CD4-positive, alpha-beta memory T cell (primary cell): ENCODE data around the gene EVL. TPM values are rescaled to one million over a fixed set of nuclear protein-coding genes. Genes with fewer than 3 reads are reported as not detected.
A peak's percentile ranks its signal among the peaks of the same experiment; 100 is the strongest.

Experiments used
- CTCF ChIA-PET: fragments of 350-600 bp; sonication (Branson Sonifier 250); formaldehyde crosslinking; loops from one replicate; lab custom pipeline; 2021; ENCODE audit warnings: inconsistent platforms; ENCODE audit not compliant: partially characterized antibody; lab: Charles Lee
- POLR2A ChIA-PET: fragments of 350-600 bp; sonication (Branson Sonifier 250); formaldehyde crosslinking; loops from one replicate; lab custom pipeline; 2021; ENCODE audit not compliant: partially characterized antibody; lab: Charles Lee
- DNase-seq, 5 donors: peaks; one replicate each; pipeline versions ENCODE4 v3.0.0 to v3.0.0-alpha.2; 2020 to 2022; ENCODE audit warnings: mixed read lengths in 1 of 5
- H3K27ac ChIP-seq: one replicate; pipeline ENCODE4 v1.7.0; 2013; ENCODE audit warnings: low read depth, low read length
- H3K27me3 ChIP-seq: 2 replicates; pipeline ENCODE4 v1.7.0; 2013; ENCODE audit warnings: mild to moderate bottlenecking, low read length, moderate library complexity; ENCODE audit not compliant: insufficient read depth
- H3K36me3 ChIP-seq: 2 replicates; pipeline ENCODE4 v1.7.0; 2013; ENCODE audit warnings: mild to moderate bottlenecking, low read length, moderate library complexity; ENCODE audit not compliant: insufficient read depth
- H3K4me1 ChIP-seq: 2 replicates; pipeline ENCODE4 v1.7.0; 2013; ENCODE audit warnings: mild to moderate bottlenecking, low read length, moderate library complexity; ENCODE audit not compliant: insufficient read depth
- H3K4me3 ChIP-seq, 2 donors: one replicate each; pipeline ENCODE4 v1.7.0; 2013; ENCODE audit warnings: low read length in 2 of 2, mild to moderate bottlenecking in 1 of 2
- H3K9me3 ChIP-seq, 2 donors: one replicate each; pipeline ENCODE4 v1.7.0; 2013; ENCODE audit warnings: low read length in 2 of 2, control low read depth in 1 of 2; ENCODE audit not compliant: control insufficient read depth in 1 of 2
- H3K27ac Mint-ChIP-seq, 7 donors: one replicate each; pipeline ENCODE4 v1.8.0; 2020 to 2021; ENCODE audit warnings: mixed read lengths in 7 of 7, mild to moderate bottlenecking in 6 of 7, inconsistent platforms in 3 of 7, moderate library complexity in 3 of 7
- H3K27me3 Mint-ChIP-seq, 2 donors: one replicate each; pipeline ENCODE4 v1.8.0; 2020 to 2021; ENCODE audit warnings: mixed read lengths in 2 of 2
- H3K36me3 Mint-ChIP-seq, 2 donors: one replicate each; pipeline ENCODE4 v1.8.0; 2020 to 2021; ENCODE audit warnings: mixed read lengths in 2 of 2, inconsistent platforms in 1 of 2, mild to moderate bottlenecking in 1 of 2
- H3K4me1 Mint-ChIP-seq, 4 donors: one replicate each; pipeline ENCODE4 v1.8.0; 2020 to 2021; ENCODE audit warnings: mixed read lengths in 4 of 4, mild to moderate bottlenecking in 1 of 4
- H3K4me3 Mint-ChIP-seq, 8 donors: one replicate each; pipeline ENCODE4 v1.8.0; 2020 to 2021; ENCODE audit warnings: mixed read lengths in 8 of 8, mild to moderate bottlenecking in 7 of 8, moderate library complexity in 6 of 8, inconsistent platforms in 3 of 8
- H3K9me3 Mint-ChIP-seq, 8 donors: one replicate each; pipeline ENCODE4 v1.8.0; 2020 to 2021; ENCODE audit warnings: mixed read lengths in 8 of 8, mild to moderate bottlenecking in 5 of 8, inconsistent platforms in 3 of 8, moderate library complexity in 1 of 8
- intact Hi-C: fragments of 100-400 bp; cut with micrococcal nuclease; formaldehyde crosslinking; loops from one replicate; pipeline ENCODE4 v1.15.1; 2023
- polyA plus RNA-seq, 2 donors: library from polyadenylated mRNA; unstranded; fragments of 300-500 nt; fragmentation: Illumina TruSeq; gene quantifications; one replicate each; pipeline ENCODE4 v1.2.3, GENCODE V29; 2021
- total RNA-seq, 2 experiments: library from RNA; stranded (reverse); gene quantifications; one replicate each; pipeline ENCODE4 v1.2.3, GENCODE V29; 2021

The EVL gene
- total and polyA plus RNA-seq, 4 experiments from 2014 or later = 81.8 to 1,352 (median 717) TPM

- Histone ChIP-seq H3K4me1 (no peaks in the 10 kb centered on the region), H3K27ac (no peak overlapping the region), H3K27me3 (no peaks in the 10 kb centered on the region), H3K9me3 (no peaks in the 10 kb centered on the region), H3K36me3 (peaks cover 91% of the 10 kb centered on the region), H3K4me3 (no peak overlapping the region)
- Mint-ChIP-seq H3K4me3 (no peak overlapping the region), H3K9me3 (peaks cover 0 to 2% (median 0%) of the 10 kb centered on the region in 8 donors), H3K36me3 (peaks cover 37 to 73% of the 10 kb centered on the region in 2 donors), H3K27me3 (no peaks in the 10 kb centered on the region), H3K4me1 (peaks cover 3 to 12% (median 6%) of the 10 kb centered on the region in 4 donors), H3K27ac (peak overlapping the region in 4 of 7 donors; percentile 55 to 88 (median 72))
- intact Hi-C loops = no loop called here
- POLR2A ChIA-PET = interaction anchor here (0.7 to 1.9 kb wide), 5 partner anchors 9 to 59 kb away, joined by 3 to 7 read pairs (median 3); partner anchors contain the start of gene EVL
- DNase-seq = no peak
- CTCF ChIA-PET = interaction anchor here (1.1 to 1.2 kb wide), 2 partner anchors 17 to 68 kb away, joined by 3 to 4 read pairs; no protein-coding TSS in a partner anchor
Measured at GRCh38 chr14:100124551-100125088, 59.4 kb downstream of the EVL start.

DNA sequence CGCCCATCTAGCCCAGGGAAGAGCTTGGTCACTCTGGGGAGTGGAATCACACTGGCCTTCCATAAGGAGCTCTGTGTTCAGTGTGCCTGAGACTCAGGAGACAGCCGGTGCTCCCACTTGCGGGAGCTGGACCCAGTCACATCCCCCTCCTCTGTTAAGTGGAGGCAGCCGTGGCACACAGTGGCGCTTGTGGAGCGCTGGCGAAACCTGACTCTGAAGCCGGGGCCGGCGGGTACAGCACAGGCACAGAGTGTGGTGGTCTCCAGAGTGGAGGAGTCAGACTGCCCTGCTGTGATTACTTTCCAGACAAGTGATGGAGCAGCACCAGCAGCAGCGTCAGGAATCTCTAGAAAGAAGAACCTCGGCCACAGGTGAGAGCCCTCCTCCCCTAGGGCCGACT, 61.2 kb downstream of the EVL start:
- Histone ChIP-seq H3K27ac (no peak overlapping the region), H3K4me1 (no peaks in the 10 kb centered on the region), H3K27me3 (no peaks in the 10 kb centered on the region), H3K36me3 (peaks cover 94% of the 10 kb centered on the region), H3K9me3 (no peaks in the 10 kb centered on the region), H3K4me3 (no peak overlapping the region)
- no peak for DNase-seq
- H3K4me1 Mint-ChIP-seq = peaks cover 0 to 9% (median 4%) of the 10 kb centered on the region in 4 donors
- H3K27me3 Mint-ChIP-seq = no peaks in the 10 kb centered on the region
- peak overlapping the region in 1 of 7 donors; percentile 23 for H3K27ac Mint-ChIP-seq
- peaks cover 47 to 81% of the 10 kb centered on the region in 2 donors for H3K36me3 Mint-ChIP-seq
- CTCF ChIA-PET = no interaction called here
- H3K9me3 Mint-ChIP-seq = peaks cover 0 to 5% (median 0%) of the 10 kb centered on the region in 8 donors
- POLR2A ChIA-PET = interaction anchor here (0.6 to 1.6 kb wide), 4 partner anchors 18 to 161 kb away, joined by 3 to 4 read pairs (median 4); no protein-coding TSS in a partner anchor
- intact Hi-C loops = no loop called here
- no peak overlapping the region for H3K4me3 Mint-ChIP-seq

DNA sequence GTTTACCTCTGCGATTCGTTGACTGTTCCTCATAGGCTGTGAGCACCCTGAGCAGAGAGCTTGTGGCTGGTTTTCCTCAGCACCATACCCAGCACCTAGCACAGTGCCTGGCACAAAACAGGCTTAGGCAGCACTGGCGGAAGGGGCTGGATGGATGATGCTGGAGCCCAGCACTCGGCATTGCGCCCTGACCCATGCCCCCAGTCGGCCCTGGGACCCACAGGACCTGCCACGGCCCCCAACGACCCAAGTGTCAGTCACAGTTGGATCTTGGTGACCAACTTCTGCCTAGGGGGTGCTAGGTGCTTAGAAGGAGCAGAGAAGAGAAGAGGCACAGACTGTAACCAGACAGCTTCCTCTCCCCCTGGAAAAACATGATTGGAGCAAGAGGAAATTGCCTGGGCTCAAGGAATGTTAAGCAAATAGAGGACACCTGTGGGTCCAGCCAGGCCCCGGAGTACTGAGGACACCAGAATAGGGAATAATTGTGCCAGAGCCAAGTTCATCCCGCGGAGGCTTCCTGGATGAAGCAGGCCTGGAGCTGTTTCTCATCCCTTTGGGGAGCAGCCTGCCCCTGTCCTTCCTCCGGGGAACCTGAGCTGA, 62.7 kb downstream of the EVL start:
- ChIA-PET POLR2A (interaction anchor here (0.7 to 4.2 kb wide), 4 partner anchors 9 to 13 kb away, joined by 3 to 23 read pairs (median 4); no protein-coding TSS in a partner anchor), CTCF (interaction anchor here (1.2 kb wide), 1 partner anchor 10 kb away, joined by 3 read pairs; no protein-coding TSS in a partner anchor)
- Mint-ChIP-seq H3K9me3 (peaks cover 0 to 6% (median 0%) of the 10 kb centered on the region in 8 donors), H3K4me3 (no peak overlapping the region), H3K36me3 (peaks cover 57 to 86% of the 10 kb centered on the region in 2 donors), H3K27ac (peak overlapping the region in 2 of 7 donors; percentile 48 to 85), H3K4me1 (peaks cover 0 to 9% (median 5%) of the 10 kb centered on the region in 4 donors), H3K27me3 (no peaks in the 10 kb centered on the region)
- DNase-seq = no peak
- H3K4me3 ChIP-seq = no peak overlapping the region
- H3K36me3 ChIP-seq = peaks cover 94% of the 10 kb centered on the region
- H3K27ac ChIP-seq = no peak overlapping the region
- no peaks in the 10 kb centered on the region for H3K4me1 ChIP-seq
- H3K27me3 ChIP-seq = no peaks in the 10 kb centered on the region
- no peaks in the 10 kb centered on the region for H3K9me3 ChIP-seq
- intact Hi-C loops = no loop called here

DNA sequence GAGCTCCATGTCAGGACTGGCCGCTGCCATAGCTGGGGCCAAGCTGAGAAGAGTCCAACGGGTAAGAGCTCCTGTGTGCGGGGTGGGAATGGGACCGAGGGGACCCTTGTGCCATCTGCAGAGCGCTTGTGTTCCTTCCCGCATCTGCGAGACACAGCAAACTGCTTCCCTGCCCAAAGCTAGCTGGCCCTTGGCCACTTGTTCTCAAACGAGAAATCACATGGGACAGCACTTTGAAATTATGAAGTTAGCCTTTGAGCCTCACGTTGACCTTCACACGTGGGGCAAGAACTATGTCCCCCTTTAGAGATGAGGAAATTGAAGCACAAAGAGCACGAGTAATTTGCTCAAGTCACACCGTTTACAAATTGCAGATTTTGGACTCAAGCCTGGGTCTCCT, 63.5 kb downstream of the EVL start:
- peaks cover 50 to 86% of the 10 kb centered on the region in 2 donors for H3K36me3 Mint-ChIP-seq
- ChIA-PET POLR2A (interaction anchor here (0.9 to 4.2 kb wide), 3 partner anchors 10 to 13 kb away, joined by 3 to 23 read pairs (median 5); no protein-coding TSS in a partner anchor), CTCF (interaction anchor here (1.2 kb wide), 1 partner anchor 10 kb away, joined by 3 read pairs; no protein-coding TSS in a partner anchor)
- no peak overlapping the region for H3K4me3 Mint-ChIP-seq
- H3K9me3 Mint-ChIP-seq = peaks cover 0 to 6% (median 0%) of the 10 kb centered on the region in 8 donors
- Histone ChIP-seq H3K4me1 (no peaks in the 10 kb centered on the region), H3K27ac (no peak overlapping the region), H3K9me3 (no peaks in the 10 kb centered on the region), H3K27me3 (no peaks in the 10 kb centered on the region), H3K36me3 (peaks cover 94% of the 10 kb centered on the region), H3K4me3 (no peak overlapping the region)
- no peak for DNase-seq
- H3K4me1 Mint-ChIP-seq = peaks cover 0 to 8% (median 5%) of the 10 kb centered on the region in 4 donors
- no peaks in the 10 kb centered on the region for H3K27me3 Mint-ChIP-seq
- H3K27ac Mint-ChIP-seq = peak overlapping the region in 1 of 7 donors; percentile 47
- intact Hi-C loops = no loop called here

DNA sequence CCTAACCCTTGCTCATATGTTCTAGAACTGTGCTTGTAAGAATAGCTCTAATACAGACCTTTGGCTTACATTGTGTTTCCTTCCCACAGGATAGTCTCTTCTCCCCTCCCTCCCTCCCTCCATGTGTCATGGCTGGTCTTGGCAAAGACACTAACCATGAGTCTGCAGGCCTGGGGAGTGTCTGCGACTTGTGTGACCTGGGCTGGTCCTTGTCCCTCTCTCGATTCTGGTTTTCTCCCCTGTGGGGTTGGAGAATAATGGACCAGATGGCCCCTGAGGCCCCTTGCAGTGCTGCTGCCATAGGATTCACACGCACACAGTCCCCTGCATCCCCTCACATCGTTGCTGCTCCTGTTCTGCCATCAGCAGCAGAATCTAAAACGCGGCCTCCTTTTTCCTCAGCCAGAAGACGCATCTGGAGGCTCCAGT, 64.0 kb downstream of the EVL start:
- ChIA-PET CTCF (no interaction called here), POLR2A (interaction anchor here (0.9 to 4.2 kb wide), 4 partner anchors 10 to 54 kb away, joined by 3 to 23 read pairs (median 4); no protein-coding TSS in a partner anchor)
- Mint-ChIP-seq H3K36me3 (peaks cover 53 to 89% of the 10 kb centered on the region in 2 donors), H3K27ac (no peak overlapping the region), H3K9me3 (peaks cover 0 to 6% (median 0%) of the 10 kb centered on the region in 8 donors), H3K27me3 (no peaks in the 10 kb centered on the region), H3K4me3 (no peak overlapping the region), H3K4me1 (peaks cover 0 to 8% (median 5%) of the 10 kb centered on the region in 4 donors)
- Histone ChIP-seq H3K27me3 (no peaks in the 10 kb centered on the region), H3K4me3 (no peak overlapping the region), H3K36me3 (peaks cover 94% of the 10 kb centered on the region), H3K9me3 (no peaks in the 10 kb centered on the region), H3K4me1 (no peaks in the 10 kb centered on the region), H3K27ac (no peak overlapping the region)
- intact Hi-C loops = no loop called here
- DNase-seq = no peak

DNA sequence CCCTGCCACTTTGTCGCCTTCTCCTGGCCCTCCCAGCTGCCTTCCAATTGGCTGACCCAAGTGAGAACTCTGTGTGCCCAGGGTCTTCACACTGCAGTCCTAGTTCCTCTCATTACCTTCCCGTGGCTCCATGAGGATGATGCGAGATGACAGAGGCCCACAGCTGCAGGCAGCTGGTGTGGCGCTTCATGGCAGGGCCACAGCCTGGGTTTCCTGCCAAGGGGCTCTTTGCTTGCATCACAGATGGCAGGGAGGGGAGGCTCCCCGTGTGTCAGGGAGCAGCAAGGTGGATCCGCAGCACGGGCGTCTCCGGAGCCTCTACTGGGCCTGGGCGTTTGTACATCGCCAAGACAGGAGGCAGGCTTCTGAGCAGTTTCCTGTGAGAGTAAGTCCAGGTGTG, 65.3 kb downstream of the EVL start:
- Mint-ChIP-seq H3K36me3 (peaks cover 57 to 88% of the 10 kb centered on the region in 2 donors), H3K4me3 (no peak overlapping the region), H3K4me1 (peaks cover 0 to 8% (median under 1%) of the 10 kb centered on the region in 4 donors), H3K27ac (peak overlapping the region in 4 of 7 donors; percentile 41 to 65 (median 50)), H3K9me3 (peaks cover 0 to 5% (median 0%) of the 10 kb centered on the region in 8 donors), H3K27me3 (no peaks in the 10 kb centered on the region)
- ChIA-PET CTCF (interaction anchor here (1.3 kb wide), 1 partner anchor 23 kb away, joined by 4 read pairs; no protein-coding TSS in a partner anchor), POLR2A (interaction anchor here (0.7 to 4.2 kb wide), 3 partner anchors 10 to 84 kb away, joined by 3 to 23 read pairs (median 4); no protein-coding TSS in a partner anchor)
- Histone ChIP-seq H3K9me3 (no peaks in the 10 kb centered on the region), H3K4me1 (no peaks in the 10 kb centered on the region), H3K36me3 (peaks cover 97% of the 10 kb centered on the region), H3K4me3 (no peak overlapping the region), H3K27ac (no peak overlapping the region), H3K27me3 (no peaks in the 10 kb centered on the region)
- intact Hi-C loops = no loop called here
- DNase-seq = no peak
